ENCODE measurements around the gene LDHAL6B. TPM values are rescaled to one million over a fixed set of nuclear protein-coding genes. Genes with fewer than 3 reads are reported as not detected.

LDHAL6B gene
- total RNA-seq, 1 donor: not detected

GRCh38 chr15:59170295-59171066, 36.2 kb upstream of the LDHAL6B start:
- H3K4me2 ChIP-seq (ENCODE audit: insufficient read depth, low read length): peak overlapping the region; percentile 7
- DNase-seq (ENCODE audit: insufficient read length, low spot score, missing footprints): peak; percentile 58
- H3K36me3 ChIP-seq (ENCODE audit: insufficient read depth, low read length): peaks cover 49% of the 10 kb centered on the region
- H3K27me3 ChIP-seq (ENCODE audit: insufficient read depth, low read length): no peaks in the 10 kb centered on the region
- peak overlapping the region; percentile 91 for H3K27ac ChIP-seq (ENCODE audit: low read depth, low read length)
- H2AFZ ChIP-seq (ENCODE audit: low read length): no peak overlapping the region
- no peak overlapping the region for H3K4me3 ChIP-seq (ENCODE audit: insufficient read depth, low read length)
- H3K79me2 ChIP-seq (ENCODE audit: insufficient read depth, low read length): no peaks in the 10 kb centered on the region
- H4K20me1 ChIP-seq (ENCODE audit: insufficient read depth, low read length): no peaks in the 10 kb centered on the region
- no peaks in the 10 kb centered on the region for H3K9me3 ChIP-seq (ENCODE audit: low read depth, low read length)
- no peak for TF ChIP-seq CTCF (IDR thresholded peaks at IDR 0.05; ENCODE audit: extremely low read depth, low read depth, low read length)
- peaks cover 50% of the 10 kb centered on the region for H3K4me1 ChIP-seq (ENCODE audit: insufficient read depth, low read length)

- no peak for TF ChIP-seq CTCF (IDR thresholded peaks at IDR 0.05; ENCODE audit: extremely low read depth, low read depth, low read length)
- no peak for DNase-seq (ENCODE audit: insufficient read length, low spot score, missing footprints)
- H3K79me2 ChIP-seq (ENCODE audit: insufficient read depth, low read length): no peaks in the 10 kb centered on the region
- no peak overlapping the region for H3K4me3 ChIP-seq (ENCODE audit: insufficient read depth, low read length)
- H3K4me2 ChIP-seq (ENCODE audit: insufficient read depth, low read length): no peak overlapping the region
- peaks cover 49% of the 10 kb centered on the region for H3K4me1 ChIP-seq (ENCODE audit: insufficient read depth, low read length)
- no peaks in the 10 kb centered on the region for H3K27me3 ChIP-seq (ENCODE audit: insufficient read depth, low read length)
- peaks cover 44% of the 10 kb centered on the region for H3K36me3 ChIP-seq (ENCODE audit: insufficient read depth, low read length)
- H4K20me1 ChIP-seq (ENCODE audit: insufficient read depth, low read length): no peaks in the 10 kb centered on the region
- H3K9me3 ChIP-seq (ENCODE audit: low read depth, low read length): no peaks in the 10 kb centered on the region
- H3K27ac ChIP-seq (ENCODE audit: low read depth, low read length): peak overlapping the region; percentile 91
- H2AFZ ChIP-seq (ENCODE audit: low read length): no peak overlapping the region
Observed at GRCh38 chr15:59171067-59171397, 35.6 kb upstream of the LDHAL6B start.

GRCh38 chr15:59172289-59172901, 34.2 kb upstream of the LDHAL6B start:
- Histone ChIP-seq H3K4me2 (ENCODE audit: insufficient read depth, low read length) (no peak overlapping the region), H3K4me3 (ENCODE audit: insufficient read depth, low read length) (no peak overlapping the region), H3K36me3 (ENCODE audit: insufficient read depth, low read length) (peaks cover 47% of the 10 kb centered on the region), H3K9me3 (ENCODE audit: low read depth, low read length) (no peaks in the 10 kb centered on the region), H2AFZ (ENCODE audit: low read length) (no peak overlapping the region), H3K27me3 (ENCODE audit: insufficient read depth, low read length) (no peaks in the 10 kb centered on the region), H3K4me1 (ENCODE audit: insufficient read depth, low read length) (peaks cover 46% of the 10 kb centered on the region), H3K27ac (ENCODE audit: low read depth, low read length) (no peak overlapping the region), H4K20me1 (ENCODE audit: insufficient read depth, low read length) (no peaks in the 10 kb centered on the region), H3K79me2 (ENCODE audit: insufficient read depth, low read length) (no peaks in the 10 kb centered on the region)
- no peak for DNase-seq (ENCODE audit: insufficient read length, low spot score, missing footprints)
- TF ChIP-seq CTCF (IDR thresholded peaks at IDR 0.05; ENCODE audit: extremely low read depth, low read depth, low read length): peak; percentile 14

- no peaks in the 10 kb centered on the region for H3K79me2 ChIP-seq (ENCODE audit: insufficient read depth, low read length)
Observed at GRCh38 chr15:59173194-59173593, 33.4 kb upstream of the LDHAL6B start.

More at GRCh38 chr15:59173194-59173593, 33.4 kb upstream of the LDHAL6B start:
- no peaks in the 10 kb centered on the region for H3K9me3 ChIP-seq (ENCODE audit: low read depth, low read length)
- H4K20me1 ChIP-seq (ENCODE audit: insufficient read depth, low read length): no peaks in the 10 kb centered on the region
- H3K4me3 ChIP-seq (ENCODE audit: insufficient read depth, low read length): no peak overlapping the region
- no peaks in the 10 kb centered on the region for H3K27me3 ChIP-seq (ENCODE audit: insufficient read depth, low read length)
- no peak overlapping the region for H3K4me2 ChIP-seq (ENCODE audit: insufficient read depth, low read length)
- H3K4me1 ChIP-seq (ENCODE audit: insufficient read depth, low read length): peaks cover 45% of the 10 kb centered on the region
- TF ChIP-seq CTCF (IDR thresholded peaks at IDR 0.05; ENCODE audit: extremely low read depth, low read depth, low read length): no peak
- H2AFZ ChIP-seq (ENCODE audit: low read length): no peak overlapping the region
- H3K36me3 ChIP-seq (ENCODE audit: insufficient read depth, low read length): peaks cover 55% of the 10 kb centered on the region
- no peak overlapping the region for H3K27ac ChIP-seq (ENCODE audit: low read depth, low read length)
- DNase-seq (ENCODE audit: insufficient read length, low spot score, missing footprints): no peak

Measured in osteoblast (primary cell).